LNCaP clone FGC (cell line): ENCODE results near the gene CFAP73.

Experiments
- DNase-seq: peaks from one replicate; pipeline ENCODE4 v3.0.0-alpha.2; 2011; ENCODE audit warnings: low read depth
- H3K4me3 ChIP-seq: 2 replicates; pipeline ENCODE4 v1.5.1; 2011; ENCODE audit warnings: mild to moderate bottlenecking, low read depth, low read length, control low read depth
- CTCF ChIP-seq: IDR thresholded peaks from 2 replicates; pipeline ENCODE4 v1.5.1; 2012; ENCODE audit warnings: mild to moderate bottlenecking; ENCODE audit not compliant: control insufficient read depth, insufficient read depth; ENCODE audit errors: extremely low read depth

CFAP73 gene

GRCh38 chr12:113183030-113183589 is 33.6 kb downstream of the CFAP73 start:
- TF ChIP-seq CTCF, result no peak
- no peak overlapping the region for H3K4me3 ChIP-seq
- DNase-seq, result no peak

GRCh38 chr12:113184098-113184899 is 34.8 kb downstream of the CFAP73 start:
- peak overlapping the region; percentile 88 for H3K4me3 ChIP-seq
- no peak for DNase-seq
- no peak for TF ChIP-seq CTCF

- peak overlapping the region; percentile 88 for H3K4me3 ChIP-seq
- TF ChIP-seq CTCF, result no peak
Measured at GRCh38 chr12:113184900-113185179, 35.3 kb downstream of the CFAP73 start.

GRCh38 chr12:113185180-113186032 is 35.9 kb downstream of the CFAP73 start, which contains the start of the genes DDX54 and RITA1:
DDX54 (minus strand) TSS chr12:113185478; CDS start chr12:113185451, 27 bp downstream.
RITA1 (plus strand) TSS chr12:113185721; CDS start chr12:113186747, 1,026 bp downstream.
- peak within 1 kb of the TSS; percentile 88 for H3K4me3 ChIP-seq
- DNase-seq, result peak; percentile 56
- TF ChIP-seq CTCF, result no peak

More at GRCh38 chr12:113184900-113185179, 35.3 kb downstream of the CFAP73 start:
- DNase-seq, result peak; percentile 57

GRCh38 chr12:113186033-113186365 is 36.5 kb downstream of the CFAP73 start:
- peak overlapping the region; percentile 88 for H3K4me3 ChIP-seq
- no peak for DNase-seq
- no peak for TF ChIP-seq CTCF

- no peak for DNase-seq
- H3K4me3 ChIP-seq, result peak overlapping the region; percentile 88
- no peak for TF ChIP-seq CTCF
Measured at GRCh38 chr12:113186666-113187325, 37.3 kb downstream of the CFAP73 start.
